ENCODE data around the gene DNLZ. TPM values are rescaled to one million over a fixed set of nuclear protein-coding genes. Genes with fewer than 3 reads are reported as not detected.

DNLZ gene
- total and polyA plus RNA-seq, 2 donors (not counting 3 experiments of a cell fraction or from before 2014, with no cell fraction given), result 26.9 to 38.4 TPM

DNA sequence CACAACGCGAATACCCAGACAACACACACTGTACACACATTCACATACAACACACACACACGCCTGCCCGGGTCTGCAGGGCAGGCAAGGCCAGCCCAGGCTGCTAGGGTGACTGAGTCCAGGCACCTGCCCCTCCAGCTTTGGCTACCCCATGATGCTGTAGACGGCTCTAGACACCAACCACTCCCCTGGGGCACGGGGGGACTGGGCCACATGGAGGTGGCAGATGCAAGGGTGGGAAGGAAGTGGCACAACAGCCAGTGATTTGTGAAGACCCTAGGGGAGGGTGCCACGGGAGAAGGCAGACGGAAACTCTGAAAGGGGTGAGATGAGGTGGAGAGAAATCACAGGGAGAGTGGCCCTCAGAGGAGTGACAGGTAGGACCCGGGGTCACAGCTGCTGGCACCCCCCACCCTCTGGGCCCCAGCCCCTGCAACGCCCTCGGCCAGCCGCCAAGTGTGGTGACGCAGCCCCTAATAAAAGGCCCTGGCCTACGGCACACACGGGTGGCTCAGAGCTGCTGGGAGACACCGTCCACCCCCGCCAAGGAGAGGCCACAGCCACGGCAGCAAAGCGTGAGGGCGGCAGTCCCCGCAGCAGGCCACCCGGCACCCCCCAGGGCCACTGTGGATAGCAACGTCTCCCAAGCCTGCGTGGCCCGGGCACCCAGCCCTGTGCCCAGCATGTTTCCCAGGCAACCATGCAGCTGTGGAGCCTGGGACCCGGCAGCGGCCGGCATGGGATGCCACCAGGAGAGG, 53.1 kb downstream of the DNLZ start:
- Histone ChIP-seq H4K20me1 (replicated peaks; ENCODE audit: control insufficient read depth, extremely low read depth, insufficient read depth, low read length) (no peaks in the 10 kb centered on the region), H3K4me1 (ENCODE audit: control insufficient read depth, extremely low read depth, insufficient read depth, low read length) (no peaks in the 10 kb centered on the region), H3K4me3 (replicated peaks in 1 of 3; ENCODE audit: insufficient read depth in 1 of 3, low read depth in 1 of 3, low read length in 3 of 3) (no peak overlapping the region), H3K9me1 (replicated peaks; ENCODE audit: control insufficient read depth, extremely low read depth, insufficient read depth, low read length) (no peaks in the 10 kb centered on the region), H3K36me3 (ENCODE audit: control insufficient read depth in 2 of 2, extremely low read depth in 1 of 2, insufficient read depth in 2 of 2, low read length in 2 of 2) (no peaks in the 10 kb centered on the region), H3K27ac (ENCODE audit: insufficient read depth, low read depth, low read length) (no peak overlapping the region), H3K4me2 (ENCODE audit: insufficient read depth, low read length) (no peak overlapping the region), H3K9ac (replicated peaks; ENCODE audit: extremely low read depth, insufficient read depth, low read length) (no peak overlapping the region), H3K79me2 (ENCODE audit: control insufficient read depth, insufficient read depth, low read length) (no peaks in the 10 kb centered on the region), H2AFZ (ENCODE audit: low read depth, low read length) (no peak overlapping the region), H3K27me3 (ENCODE audit: control insufficient read depth in 2 of 2, insufficient read depth in 2 of 2, low read length in 2 of 2) (no peaks in the 10 kb centered on the region), H3K9me3 (replicated peaks; ENCODE audit: control insufficient read depth, insufficient read depth, low read length) (no peaks in the 10 kb centered on the region)
- intact Hi-C loops (cut with micrococcal nuclease) (no loop called here), dilution Hi-C loops (cut with MboI; ENCODE audit: extremely low pct_ligation_motif_present, low sequenced_read_pairs) (no loop called here)
- FAIRE-seq (no peak), DNase-seq (ENCODE audit: low read depth, low spot score) (no peak)
- ChIA-PET CTCF (no interaction called here), POLR2A (no interaction called here)
- no peak for TF ChIP-seq POLR2AphosphoS5 (IDR thresholded peaks at IDR 0.05; ENCODE audit: insufficient read depth, low read depth, low read length)
- TF ChIP-seq MYC (IDR thresholded peaks at IDR 0.05; ENCODE audit: low read depth, low read length), result no peak
- TF ChIP-seq CTCF (IDR thresholded peaks at IDR 0.05; ENCODE audit: extremely low read depth in 1 of 2, insufficient read depth in 1 of 2, low read depth in 1 of 2, low read length in 2 of 2), result no peak
- no peak for TF ChIP-seq JUN (IDR thresholded peaks at IDR 0.05; ENCODE audit: borderline replicate concordance, insufficient read depth, insufficient read length, low read depth)
- no peak for TF ChIP-seq GATA2 (IDR thresholded peaks at IDR 0.05; ENCODE audit: insufficient read depth, insufficient read length, low read depth, low read length)
- TF ChIP-seq EZH2 (IDR thresholded peaks at IDR 0.05; ENCODE audit: borderline replicate concordance, low read depth, low read length, severe bottlenecking), result no peak
- no peak for TF ChIP-seq FOS (IDR thresholded peaks at IDR 0.05; ENCODE audit: borderline replicate concordance, insufficient read depth, low read length)
- no peak for TF ChIP-seq POLR2A (IDR thresholded peaks at IDR 0.05; ENCODE audit: low read depth, low read length)
- no peak for TF ChIP-seq MAX (IDR thresholded peaks at IDR 0.05; ENCODE audit: insufficient read depth, insufficient read length)
- no TSS peak for BruUV-seq (replicated peaks)

All from endothelial cell of umbilical vein (primary cell).